ENCODE results near the gene MTARC2.

- TF ChIP-seq GABPA (IDR thresholded peaks at IDR 0.05; ENCODE audit: low read depth) = no peak
- no peak for TF ChIP-seq JUND (IDR thresholded peaks at IDR 0.05)
- peak; percentile 97 for TF ChIP-seq CTCF (IDR thresholded peaks at IDR 0.05)
- no peak for TF ChIP-seq REST (IDR thresholded peaks at IDR 0.05; ENCODE audit: low read depth, low read length)
- no peak for TF ChIP-seq POLR2AphosphoS5 (IDR thresholded peaks at IDR 0.05; ENCODE audit: low read depth, low read length)
- no peak for TF ChIP-seq ZBTB33 (IDR thresholded peaks at IDR 0.05; ENCODE audit: borderline replicate concordance, low read depth)
- TF ChIP-seq MXI1 (IDR thresholded peaks at IDR 0.05; ENCODE audit: low read depth, low read length) = no peak
These were observed 28.7 kb downstream of the MTARC2 start for GRCh38 chr1:220776720-220777326.
